Nucleus accumbens (tissue), 56 donors: ENCODE data around the gene RABGAP1.

ENCODE experiments used
- DNase-seq, 56 donors: peaks; one replicate each; lab custom pipeline; 2025; lab: John Stamatoyannopoulos, UW

The RABGAP1 gene

GRCh38 chr9:123135430-123135829 is 194.6 kb downstream of the RABGAP1 start:
- no peak for DNase-seq

- DNase-seq = no peak
Observed at GRCh38 chr9:123138163-123138562, 197.3 kb downstream of the RABGAP1 start.

- no peak for DNase-seq
Observed at GRCh38 chr9:123149067-123149466, 208.2 kb downstream of the RABGAP1 start.

- no peak for DNase-seq
Observed at GRCh38 chr9:123150708-123151503, 210.1 kb downstream of the RABGAP1 start.
